ENCODE measurements around the gene ZG16.
"Not testable (repeated sequence)": the region's sequence is repeated elsewhere in the genome, so short reads cannot be mapped to it uniquely, and the experiment has no call there.

The ZG16 gene

DNA sequence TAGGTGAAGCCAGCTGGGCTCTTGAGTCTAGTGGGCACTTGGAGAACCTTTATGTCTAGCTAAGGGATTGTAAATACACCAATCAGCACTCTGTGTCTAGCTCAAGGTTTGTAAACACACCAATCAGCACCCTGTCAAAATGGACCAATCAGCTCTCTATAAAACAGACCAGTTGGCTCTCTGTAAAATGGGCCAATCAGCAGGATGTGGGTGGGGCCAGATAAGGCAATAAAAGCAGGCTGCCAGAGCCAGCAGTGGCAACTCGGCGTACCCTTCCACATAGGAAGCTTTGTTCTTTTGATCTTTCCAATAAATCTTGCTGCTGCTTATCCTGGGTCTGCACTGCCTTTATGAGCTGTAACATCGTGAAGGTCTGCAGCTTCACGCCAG lies 29.3 kb upstream of the ZG16 start:
- not testable (repeated sequence) for DNase-seq (ENCODE audit: low read depth)

DNA sequence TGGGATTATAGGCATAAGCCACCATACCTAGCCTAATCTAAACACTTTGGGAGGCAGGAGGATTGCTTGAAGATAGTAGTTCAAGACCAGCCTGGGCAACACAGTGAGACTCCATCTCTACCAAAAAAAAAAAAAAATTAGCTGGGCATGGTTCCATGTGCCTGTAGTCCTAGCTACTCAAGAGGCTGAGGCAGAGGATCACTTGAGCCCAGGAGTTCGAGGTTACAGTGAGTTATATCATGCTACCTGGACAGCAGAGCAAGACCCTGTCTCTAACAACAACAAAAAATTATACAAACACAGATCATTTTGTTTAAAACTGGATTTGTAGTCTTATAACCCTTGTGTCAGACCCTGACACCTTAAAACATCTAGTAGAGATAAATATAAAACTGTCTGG lies 24.5 kb upstream of the ZG16 start:
- DNase-seq (ENCODE audit: low read depth), result no peak

DNA sequence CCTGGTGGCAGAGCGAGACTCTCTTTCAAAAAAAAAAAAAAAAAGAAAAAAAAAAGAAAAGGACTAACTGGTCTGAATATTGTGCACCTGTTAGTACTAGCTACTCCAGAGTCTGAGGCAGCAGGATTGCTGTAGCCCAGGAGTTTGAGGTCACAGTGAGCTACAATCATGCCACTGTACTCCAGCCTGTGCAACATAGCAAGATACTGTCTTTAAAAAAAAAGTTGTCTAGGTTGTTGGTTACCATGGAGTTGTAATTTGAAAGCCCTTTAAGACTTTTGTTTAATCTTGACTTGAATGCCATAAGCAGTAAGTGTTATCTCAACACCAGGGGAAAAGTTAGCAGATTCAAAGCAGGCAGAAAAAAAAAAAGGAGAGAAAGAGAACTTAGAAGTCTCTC lies 21.4 kb upstream of the ZG16 start:
- DNase-seq (ENCODE audit: low read depth), result no peak

DNA sequence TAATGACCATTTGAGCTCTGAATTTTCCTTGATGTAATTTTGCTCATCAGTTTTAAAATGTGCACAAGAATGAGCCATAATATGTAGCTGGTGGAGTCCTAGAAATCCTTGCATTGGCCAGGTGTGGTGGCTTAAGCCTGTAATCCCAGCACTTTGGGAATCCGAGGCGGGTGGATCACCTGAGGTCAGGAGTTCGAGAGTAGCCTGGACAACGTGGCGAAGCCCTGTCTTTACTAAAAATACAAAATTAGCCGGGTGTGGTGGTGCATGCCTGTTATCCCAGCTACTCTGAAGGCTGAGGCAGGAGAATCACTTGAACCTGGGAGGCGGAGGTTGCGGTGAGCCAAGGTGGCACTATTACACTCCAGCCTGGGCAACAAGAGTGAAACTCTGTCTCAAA lies 21.0 kb upstream of the ZG16 start:
- not testable (repeated sequence) for DNase-seq (ENCODE audit: low read depth)

DNA sequence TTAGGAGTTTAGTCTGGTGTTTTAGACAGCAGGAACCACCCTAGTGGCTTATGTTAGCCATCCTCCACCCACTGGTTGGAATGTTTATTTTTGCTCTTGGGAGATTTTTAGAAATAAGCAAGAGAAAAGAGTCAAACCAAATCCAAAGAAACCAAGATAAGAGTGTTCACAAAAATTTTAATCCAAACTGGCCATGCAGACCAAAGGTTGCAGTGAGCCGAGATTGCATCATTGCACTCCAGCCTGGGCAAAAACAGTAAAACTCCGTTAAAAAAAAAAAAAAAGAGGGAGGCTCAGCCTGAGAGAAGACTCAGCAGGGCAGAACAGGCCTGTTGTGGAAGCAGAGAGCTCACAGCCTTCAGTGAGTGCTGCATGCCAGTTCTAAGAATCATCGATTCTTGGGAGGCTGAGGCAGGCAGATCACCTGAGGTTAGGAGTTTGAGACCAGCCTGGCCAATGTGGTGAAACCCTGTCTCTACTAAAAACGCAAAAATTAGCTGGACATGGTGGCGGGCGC lies 20.0 kb upstream of the ZG16 start:
- DNase-seq (ENCODE audit: low read depth), result no peak

DNA sequence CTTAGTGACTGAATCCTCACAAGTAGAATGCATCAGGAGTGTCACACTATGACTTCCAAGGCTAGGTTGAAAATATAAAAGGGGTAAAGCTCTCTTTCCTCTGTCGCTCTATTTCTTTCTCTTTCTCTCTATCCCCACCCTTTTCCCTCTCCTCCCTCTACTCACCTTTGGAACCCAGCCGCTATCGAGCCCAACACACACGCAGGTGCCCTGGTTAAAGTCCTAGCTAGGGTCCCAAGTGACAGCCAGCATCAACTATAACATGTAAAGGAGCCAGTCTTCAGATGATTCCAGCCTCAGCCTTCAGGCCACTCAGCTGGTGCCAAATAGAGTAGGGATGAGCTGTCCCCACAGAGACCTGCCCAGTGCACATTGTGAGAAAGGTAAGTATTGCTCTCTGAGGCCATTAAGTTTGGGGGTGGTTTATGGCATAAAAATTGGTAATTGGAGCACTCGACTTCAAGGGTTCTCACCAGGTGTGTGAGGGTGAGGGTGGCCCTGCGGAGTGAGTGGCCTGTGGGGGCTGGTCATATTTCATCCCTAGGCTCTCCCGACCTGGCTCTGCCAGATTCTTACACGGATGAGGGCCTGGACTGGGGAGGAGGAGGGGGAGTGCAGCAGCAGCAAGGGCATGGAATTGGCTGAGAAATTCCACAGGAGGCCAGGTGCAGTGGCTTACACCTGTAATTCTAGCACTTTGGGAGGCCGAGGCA lies 17.3 kb upstream of the ZG16 start:
- no peak for DNase-seq (ENCODE audit: low read depth)

DNA sequence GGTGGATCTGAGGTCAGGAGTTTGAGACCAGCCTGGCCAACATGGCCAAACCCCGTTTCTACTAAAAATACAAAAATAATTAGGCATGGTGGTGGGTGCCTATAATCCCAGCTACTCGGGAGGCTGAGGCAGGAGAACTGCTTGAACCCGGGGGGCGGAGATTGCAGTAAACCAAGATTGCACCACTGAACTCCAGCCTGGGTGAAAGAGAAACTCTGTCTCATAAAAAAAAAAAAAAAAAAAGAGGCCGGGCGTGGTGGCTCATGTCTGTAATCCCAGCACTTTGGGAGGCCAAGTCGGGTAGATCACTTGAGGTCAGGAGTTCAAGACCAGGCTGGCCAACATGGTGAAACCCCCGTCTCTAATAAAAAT lies 16.8 kb upstream of the ZG16 start:
- DNase-seq (ENCODE audit: low read depth), result not testable (repeated sequence)

DNA sequence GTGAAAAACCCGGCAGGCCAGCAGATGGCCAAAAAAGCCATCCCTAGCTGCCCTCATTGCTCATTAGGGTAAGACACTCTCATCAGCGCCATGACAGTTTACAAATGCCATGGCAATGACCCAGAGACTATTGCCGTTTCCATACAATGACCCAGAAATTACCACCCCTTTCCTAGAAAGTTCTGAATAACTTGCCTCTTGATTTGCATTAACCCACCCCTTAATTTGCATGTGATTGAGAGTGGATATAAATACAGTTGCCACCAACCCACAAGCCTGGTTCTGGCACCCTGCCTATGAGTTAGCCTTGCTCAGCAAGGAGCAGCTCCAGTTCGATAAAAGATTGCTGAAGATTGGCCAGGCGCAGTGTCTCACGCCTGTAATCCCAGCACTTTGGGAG lies 16.2 kb upstream of the ZG16 start:
- DNase-seq (ENCODE audit: low read depth), result no peak

DNA sequence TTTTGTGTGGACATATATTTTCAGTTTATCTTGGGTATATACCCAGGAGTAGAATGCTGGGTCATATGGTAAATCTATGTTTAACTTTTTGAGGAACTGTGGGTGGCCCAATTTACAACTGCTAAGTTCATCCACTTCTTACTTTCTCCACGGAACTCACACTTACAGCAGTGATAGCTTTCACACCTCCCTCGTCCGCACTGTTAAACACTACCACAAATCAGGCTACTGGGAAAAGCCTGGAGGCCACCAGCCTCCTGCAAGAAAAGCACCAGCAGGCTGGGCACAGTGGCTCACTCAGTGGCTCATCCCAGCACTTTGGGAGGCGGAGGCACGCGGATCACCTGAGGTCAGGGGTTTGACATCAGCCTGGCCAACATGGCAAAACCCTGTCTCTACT lies 14.7 kb upstream of the ZG16 start:
- no peak for DNase-seq (ENCODE audit: low read depth)

DNA sequence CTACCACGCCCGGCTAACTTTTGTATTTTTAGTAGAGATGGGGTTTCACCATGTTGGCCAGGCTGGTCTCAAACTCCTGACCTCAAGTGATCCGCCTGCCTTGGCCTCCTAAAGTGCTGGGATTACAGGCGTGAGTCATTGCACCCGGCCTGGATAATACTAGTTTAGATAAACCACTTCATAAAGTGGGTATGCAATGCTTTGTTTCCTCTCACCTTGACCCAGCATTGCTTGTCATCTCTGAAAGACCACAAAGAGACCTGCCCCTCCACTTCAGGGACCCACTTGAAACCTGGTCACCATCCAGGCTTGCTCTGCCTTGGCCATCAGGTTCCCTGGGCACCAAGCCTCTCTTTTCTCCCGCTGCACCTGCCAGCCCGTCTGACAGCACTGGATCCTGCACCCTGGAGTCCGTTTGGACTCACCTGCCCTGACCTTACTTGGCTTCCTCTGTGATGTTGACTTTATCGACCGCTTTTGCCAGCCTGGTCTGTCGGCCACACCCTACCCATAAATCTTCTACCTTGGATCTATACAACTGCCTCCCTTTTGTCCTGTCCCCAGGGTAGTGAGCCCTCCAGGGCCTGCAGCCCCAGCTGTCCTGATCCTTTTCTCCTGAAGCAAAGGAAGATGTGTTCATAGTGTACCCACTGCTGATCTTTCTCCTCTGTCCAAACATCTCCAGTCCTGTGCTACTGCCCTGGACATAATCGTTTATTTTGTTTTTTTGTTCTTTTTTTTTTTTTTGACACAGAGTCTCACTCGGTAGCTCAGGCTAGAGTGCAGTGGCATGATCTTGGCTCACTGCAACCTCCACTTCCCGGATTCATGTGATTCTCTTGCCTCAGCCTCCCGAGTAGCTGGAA lies 12.7 kb upstream of the ZG16 start:
- DNase-seq (ENCODE audit: low read depth), result no peak

DNA sequence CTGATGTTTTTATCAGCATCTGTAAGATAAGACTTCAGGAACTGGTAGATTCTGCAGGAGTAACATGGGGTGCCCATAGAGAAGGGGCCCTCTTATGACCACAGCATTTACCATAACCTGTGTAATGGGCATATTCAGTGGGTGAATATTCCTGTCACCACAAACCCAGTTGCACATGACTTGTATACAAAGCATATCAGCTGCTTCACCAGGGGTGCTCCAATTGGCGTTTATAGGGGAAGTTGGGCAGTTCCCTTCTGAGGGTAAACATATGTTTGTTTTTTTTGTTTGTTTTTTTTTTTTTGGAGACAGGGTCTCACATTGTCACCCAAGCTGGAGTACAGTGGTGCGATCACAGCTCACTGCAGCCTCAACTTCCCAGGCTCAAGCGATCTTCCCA lies 11.5 kb upstream of the ZG16 start:
- DNase-seq (ENCODE audit: low read depth), result no peak

DNA sequence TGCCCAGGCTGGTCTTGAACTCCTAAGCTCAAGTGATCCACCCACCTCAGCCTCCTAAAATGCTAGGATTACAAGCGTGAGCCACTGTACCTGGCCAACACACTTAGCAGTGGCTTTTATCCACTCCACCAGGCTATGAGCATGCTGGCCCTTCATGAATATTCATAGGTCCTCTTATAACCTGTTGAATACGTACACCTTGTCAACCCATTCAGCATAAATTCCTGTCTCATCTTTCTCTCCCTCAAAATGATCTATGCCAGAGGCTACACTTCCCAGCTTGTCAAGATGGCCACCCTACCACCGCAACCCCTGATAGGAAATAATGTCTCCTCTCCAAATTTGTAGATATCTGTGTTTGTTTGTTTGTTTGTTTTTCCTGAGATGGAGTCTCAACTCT lies 11.0 kb upstream of the ZG16 start:
- DNase-seq (ENCODE audit: low read depth), result no peak

DNA sequence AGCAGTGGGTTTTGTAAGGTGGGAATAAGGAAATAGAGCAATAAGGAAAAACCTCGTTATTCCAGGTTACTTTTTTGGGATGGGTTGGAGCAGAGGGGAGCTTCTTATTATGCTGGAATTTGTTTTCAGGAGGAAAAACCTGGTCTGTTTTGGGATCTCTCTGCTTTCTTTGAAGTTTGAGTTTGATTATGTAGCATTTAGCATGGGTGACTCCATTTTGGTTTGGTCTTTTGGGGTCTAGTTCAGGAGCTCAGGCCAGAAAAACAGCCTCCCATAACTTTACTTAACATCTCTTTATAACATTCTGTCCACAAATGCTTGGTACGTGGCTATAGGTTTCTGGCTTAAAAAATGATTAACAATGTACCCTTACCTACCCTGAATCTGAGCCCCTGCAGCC lies 8.5 kb upstream of the ZG16 start:
- no peak for DNase-seq (ENCODE audit: low read depth)

DNA sequence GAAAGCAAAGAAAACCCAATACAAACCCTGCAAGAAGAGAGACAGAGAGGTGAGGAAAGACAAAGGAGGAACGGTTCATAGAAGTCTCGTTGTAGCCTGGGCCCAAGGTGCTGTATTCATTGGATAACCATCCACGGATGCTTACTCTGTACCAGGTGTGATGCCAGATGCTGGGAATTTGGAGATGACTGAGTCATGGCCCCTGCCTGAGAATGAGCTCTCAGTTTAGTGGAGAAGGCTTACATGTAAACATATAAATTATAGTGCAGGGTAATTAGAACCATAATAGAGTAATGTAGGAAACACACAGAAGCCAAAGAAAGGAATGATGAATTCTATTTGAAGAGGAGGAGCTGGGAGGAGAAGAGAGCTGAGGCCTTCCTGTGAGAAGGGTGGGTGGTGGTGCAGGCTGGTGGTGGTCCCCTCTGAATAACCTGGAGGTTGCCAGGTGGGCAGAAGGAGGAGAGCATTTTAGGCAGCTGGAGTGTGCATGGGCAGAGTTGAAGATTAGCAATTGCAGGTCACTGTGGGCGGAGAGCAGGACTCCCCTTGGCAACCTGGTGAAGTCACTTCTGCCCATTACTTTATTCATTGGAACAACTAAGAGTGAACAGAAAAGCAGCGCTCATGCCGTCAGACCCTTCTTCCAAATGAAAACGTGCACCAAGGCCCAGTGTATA lies 7.7 kb upstream of the ZG16 start:
- DNase-seq (ENCODE audit: low read depth), result no peak

DNA sequence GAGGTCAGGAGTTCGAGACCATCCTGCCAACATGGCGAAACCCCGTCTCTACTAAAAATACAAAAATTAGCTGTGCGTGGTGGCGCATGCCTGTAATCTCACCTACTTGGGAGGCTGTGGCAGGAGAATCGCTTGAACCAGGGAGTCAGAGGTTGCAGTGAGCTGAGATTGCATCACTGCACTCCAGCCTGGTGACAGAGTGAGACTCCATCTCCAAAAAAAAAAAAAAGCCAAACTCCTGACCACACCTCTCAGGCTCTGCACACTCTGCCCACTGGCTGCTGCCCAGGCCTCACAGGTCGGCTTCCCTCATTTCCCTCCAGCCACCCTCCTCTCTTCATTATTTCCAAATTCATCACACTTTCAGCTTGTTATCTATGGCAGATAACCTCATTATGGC lies 5.7 kb upstream of the ZG16 start:
- DNase-seq (ENCODE audit: low read depth), result not testable (repeated sequence)

DNA sequence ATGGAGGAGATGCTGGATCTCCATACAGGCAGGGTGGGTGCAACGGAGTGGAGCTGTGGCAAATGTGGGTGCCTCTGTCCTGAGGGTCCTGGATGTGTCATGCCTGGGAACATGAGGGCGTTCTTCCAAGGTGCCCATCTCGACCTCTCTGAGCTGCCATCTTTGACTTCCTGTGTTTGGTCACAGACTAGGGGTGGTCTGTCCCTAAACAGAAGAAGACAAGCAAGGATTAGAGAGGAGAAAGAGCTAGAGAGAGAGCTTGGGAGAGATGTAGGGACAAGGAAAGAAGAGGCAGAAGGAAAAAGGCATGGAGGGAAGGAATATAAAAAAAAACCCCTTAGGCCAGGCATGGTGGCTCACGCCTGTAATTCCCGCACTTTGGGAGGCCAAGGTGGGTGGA lies 3.3 kb upstream of the ZG16 start:
- no peak for DNase-seq (ENCODE audit: low read depth)

DNA sequence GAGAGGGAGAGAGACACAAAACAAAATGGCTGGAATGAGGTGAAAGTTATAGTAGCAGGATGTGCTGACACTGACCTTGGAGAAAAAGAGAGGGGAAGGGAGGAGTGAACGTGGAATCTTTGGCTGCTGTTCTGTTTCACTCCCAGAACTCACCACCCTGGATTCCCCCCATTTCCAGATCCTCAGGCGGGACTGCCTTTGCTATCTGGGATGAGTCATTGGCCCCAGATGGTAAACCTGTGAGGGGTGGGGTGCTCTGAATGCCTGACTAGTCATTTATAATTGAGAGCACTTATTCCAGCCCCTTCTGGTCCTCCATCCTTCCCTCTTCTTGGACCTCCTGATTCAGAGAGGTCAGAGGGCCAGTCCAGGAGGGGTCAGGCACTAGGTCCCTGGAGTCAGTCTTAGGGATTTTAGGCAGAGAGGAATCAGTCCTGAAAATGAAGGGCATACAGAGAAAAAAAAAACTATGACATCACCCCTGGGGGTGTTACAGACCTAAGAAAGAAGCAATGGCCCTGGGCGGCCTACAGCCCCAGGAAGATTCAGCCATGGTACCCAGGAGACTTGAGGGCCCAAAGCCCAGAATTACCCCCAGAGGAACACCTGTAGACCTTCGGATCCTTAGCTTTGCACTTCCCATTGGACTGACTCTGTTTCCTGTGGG lies 2.2 kb upstream of the ZG16 start:
- DNase-seq (ENCODE audit: low read depth), result no peak

DNA sequence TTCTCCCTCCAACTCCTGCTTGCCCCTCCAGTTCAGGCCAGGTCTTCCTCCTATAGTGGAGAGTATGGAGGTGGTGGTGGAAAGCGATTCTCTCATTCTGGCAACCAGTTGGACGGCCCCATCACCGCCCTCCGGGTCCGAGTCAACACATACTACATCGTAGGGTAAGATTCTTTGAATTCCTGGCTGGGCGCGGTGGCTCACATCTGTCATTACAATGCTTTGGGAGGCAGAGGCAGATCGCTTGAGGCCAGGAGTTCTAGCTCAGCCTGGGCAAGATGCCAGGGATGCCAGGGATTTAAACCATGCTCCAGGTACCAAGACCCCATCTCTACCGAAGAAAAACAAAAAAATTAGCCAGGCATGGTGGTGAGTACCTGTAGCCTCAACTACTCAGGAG lies 1.4 kb downstream of the ZG16 start:
- DNase-seq (ENCODE audit: low read depth), result no peak

DNA sequence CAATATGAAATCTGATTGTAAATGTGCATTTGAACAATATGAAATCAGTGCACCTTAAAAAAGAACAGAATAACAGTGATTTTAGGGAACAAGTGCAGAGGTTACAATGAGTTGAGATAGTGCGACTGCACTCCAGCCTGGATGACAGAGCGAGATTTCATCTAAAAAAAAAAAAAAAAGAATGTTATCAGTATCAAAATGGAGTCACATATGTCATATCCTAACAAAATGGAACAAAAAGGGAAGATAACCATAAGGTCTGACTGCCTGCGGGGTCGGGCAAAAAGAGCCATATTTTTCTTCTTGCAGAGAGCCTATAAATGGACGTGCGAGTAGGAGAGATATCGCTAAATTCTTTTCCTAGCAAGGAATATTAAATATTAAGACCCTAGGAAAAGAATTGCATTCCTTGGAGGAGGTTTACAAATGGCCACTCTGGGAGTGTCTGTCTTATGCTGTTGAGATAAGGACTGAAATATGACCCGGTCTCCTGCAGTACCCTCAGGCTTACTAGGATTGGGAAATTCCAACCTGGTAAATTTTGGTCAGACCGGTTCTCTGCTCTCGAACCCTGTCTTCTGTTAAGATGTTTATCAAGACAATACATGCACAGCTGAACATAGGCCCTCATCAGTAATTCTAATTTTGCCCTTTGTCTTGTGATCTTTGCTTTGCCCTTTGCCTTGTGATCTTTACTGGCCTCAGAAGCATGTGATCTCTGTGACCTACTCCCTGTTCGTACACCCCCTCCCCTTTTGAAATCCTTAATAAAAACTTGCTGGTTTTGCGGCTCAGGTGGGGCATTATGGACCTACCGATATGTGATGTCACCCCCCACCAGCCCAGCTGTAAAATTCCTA lies 5.3 kb downstream of the ZG16 start:
- not testable (repeated sequence) for DNase-seq (ENCODE audit: low read depth)

DNA sequence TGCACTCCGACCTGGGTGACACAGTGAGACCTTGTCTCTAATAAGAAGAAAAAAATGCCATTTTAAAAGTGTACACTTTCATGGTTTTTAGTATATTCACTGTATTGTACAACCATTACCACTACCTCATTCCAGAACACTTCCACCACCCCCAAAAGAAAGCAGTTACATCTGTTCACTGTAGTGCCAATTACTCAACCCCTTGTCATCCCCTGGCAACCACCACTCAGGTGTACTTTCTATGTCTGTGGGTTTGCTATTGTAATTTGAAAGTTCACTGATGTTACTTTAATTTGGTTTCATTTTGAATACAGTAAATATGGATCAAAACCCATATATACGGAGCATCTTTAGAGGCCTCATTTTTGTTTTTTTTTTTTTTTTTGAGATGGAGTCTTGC lies 6.1 kb downstream of the ZG16 start:
- no peak for DNase-seq (ENCODE audit: low read depth)

DNA sequence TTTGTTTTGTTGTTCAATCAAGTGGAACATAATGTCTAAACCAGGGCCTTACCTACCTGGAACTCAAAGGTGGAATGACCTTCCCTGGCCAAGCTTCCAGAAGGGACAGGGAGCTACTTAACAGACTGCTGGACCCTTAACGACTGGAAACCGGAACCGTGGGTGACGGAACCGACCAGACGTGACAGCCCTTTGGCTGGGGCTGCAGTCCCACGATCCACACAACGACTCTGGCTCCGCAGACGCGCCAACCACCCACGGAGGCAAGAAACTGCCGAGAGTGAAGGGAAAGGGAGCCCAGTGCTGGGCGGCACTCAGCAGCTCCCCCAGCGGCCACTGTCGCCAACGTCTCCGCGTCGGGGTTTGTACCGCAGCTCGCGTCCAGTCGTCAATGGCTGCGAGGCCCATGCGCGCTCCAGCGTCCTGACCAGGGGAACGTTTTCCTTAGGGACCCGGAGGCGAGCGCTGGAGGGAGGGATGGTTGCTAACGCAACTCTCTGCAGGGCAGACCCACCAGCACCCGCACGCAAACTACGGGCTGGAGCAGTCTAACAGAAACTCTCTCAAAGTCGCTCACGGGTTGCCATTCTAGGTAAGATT lies 6.9 kb downstream of the ZG16 start:
- peak; percentile 68 for DNase-seq (ENCODE audit: low read depth)

Data from stimulated activated CD8-positive, alpha-beta memory T cell treated with anti-CD3 and anti-CD28 coated beads, Interleukin-4, amount 100 ng/mL, for 24 hours (primary cell).